KOPT-K1 (cell line): ENCODE results near the gene FKBP8.
"Not testable (repeated sequence)": the region's sequence is repeated elsewhere in the genome, so short reads cannot be mapped to it uniquely, and the experiment has no call there.

Experiments used
- H3K27ac ChIP-seq: fragments of 200-600 bp; sonication (generic); 2 replicates; pipeline ENCODE4 v1.5.1; 2016; ENCODE audit warnings: antibody characterized with exemption, mild to moderate bottlenecking, low read depth, low read length; ENCODE audit not compliant: poor library complexity, severe bottlenecking
- H3K36me3 ChIP-seq: fragments of 200-600 bp; sonication (generic); 2 replicates; pipeline ENCODE4 v1.5.1; 2017; ENCODE audit warnings: antibody characterized with exemption, mild to moderate bottlenecking, low read length, moderate library complexity; ENCODE audit not compliant: insufficient read depth
- H3K9me3 ChIP-seq: fragments of 200-600 bp; sonication (generic); 2 replicates; pipeline ENCODE4 v1.5.1; 2017; ENCODE audit warnings: antibody characterized with exemption, low read length, mild to moderate bottlenecking; ENCODE audit not compliant: insufficient read depth, poor library complexity, severe bottlenecking

Gene FKBP8

GRCh38 chr19:18540200-18540599 lies 3.2 kb downstream of the FKBP8 start:
- not testable (repeated sequence) for H3K9me3 ChIP-seq, H3K27ac ChIP-seq
- peaks cover 64% of the 10 kb centered on the region for H3K36me3 ChIP-seq

- Histone ChIP-seq H3K36me3 (peaks cover 64% of the 10 kb centered on the region), H3K9me3 (no peaks in the 10 kb centered on the region), H3K27ac (no peak overlapping the region)
Measured at GRCh38 chr19:18539372-18539771, 4.0 kb downstream of the FKBP8 start.

GRCh38 chr19:18538115-18538514 lies 5.3 kb downstream of the FKBP8 start:
- Histone ChIP-seq H3K36me3 (peaks cover 68% of the 10 kb centered on the region), H3K27ac (no peak overlapping the region), H3K9me3 (no peaks in the 10 kb centered on the region)

GRCh38 chr19:18537431-18537830 lies 5.9 kb downstream of the FKBP8 start:
- peaks cover 75% of the 10 kb centered on the region for H3K36me3 ChIP-seq
- no peaks in the 10 kb centered on the region for H3K9me3 ChIP-seq
- no peak overlapping the region for H3K27ac ChIP-seq

- Histone ChIP-seq H3K36me3 (peaks cover 81% of the 10 kb centered on the region), H3K9me3 (no peaks in the 10 kb centered on the region), H3K27ac (no peak overlapping the region)
Measured at GRCh38 chr19:18536475-18536874, 6.9 kb downstream of the FKBP8 start.

- H3K9me3 ChIP-seq: no peaks in the 10 kb centered on the region
- no peak overlapping the region for H3K27ac ChIP-seq
- H3K36me3 ChIP-seq: peaks cover 51% of the 10 kb centered on the region
Measured at GRCh38 chr19:18533058-18533457, 10.3 kb downstream of the FKBP8 start.

- H3K36me3 ChIP-seq: peaks cover 44% of the 10 kb centered on the region
- H3K27ac ChIP-seq: no peak overlapping the region
- no peaks in the 10 kb centered on the region for H3K9me3 ChIP-seq
Measured at GRCh38 chr19:18532168-18532890, 11.0 kb downstream of the FKBP8 start.

- peaks cover 36% of the 10 kb centered on the region for H3K36me3 ChIP-seq
- H3K27ac ChIP-seq: no peak overlapping the region
- no peaks in the 10 kb centered on the region for H3K9me3 ChIP-seq
Measured at GRCh38 chr19:18531485-18531884, 11.9 kb downstream of the FKBP8 start.

- no peaks in the 10 kb centered on the region for H3K9me3 ChIP-seq
- H3K36me3 ChIP-seq: peaks cover 23% of the 10 kb centered on the region; the same call in 1 of the 2 replicates
- no peak overlapping the region for H3K27ac ChIP-seq
Measured at GRCh38 chr19:18529782-18530181, 13.6 kb downstream of the FKBP8 start.

GRCh38 chr19:18526316-18526715 lies 17.1 kb downstream of the FKBP8 start:
- no peak overlapping the region for H3K27ac ChIP-seq
- no peaks in the 10 kb centered on the region for H3K9me3 ChIP-seq
- H3K36me3 ChIP-seq: peaks cover 2% of the 10 kb centered on the region; the same call in 1 of the 2 replicates

- no peaks in the 10 kb centered on the region for H3K9me3 ChIP-seq
- H3K27ac ChIP-seq: no peak overlapping the region
- no peaks in the 10 kb centered on the region for H3K36me3 ChIP-seq
Measured at GRCh38 chr19:18523841-18524240, 19.5 kb downstream of the FKBP8 start.

- H3K36me3 ChIP-seq, H3K9me3 ChIP-seq: not testable (repeated sequence)
- H3K27ac ChIP-seq: peak overlapping the region; percentile 33
Measured at GRCh38 chr19:18522862-18523440, 20.4 kb downstream of the FKBP8 start.

- Histone ChIP-seq H3K27ac (peak overlapping the region; percentile 73), H3K9me3 (no peaks in the 10 kb centered on the region), H3K36me3 (no peaks in the 10 kb centered on the region)
Measured at GRCh38 chr19:18522124-18522861, 21.1 kb downstream of the FKBP8 start.

- Histone ChIP-seq H3K9me3 (no peaks in the 10 kb centered on the region), H3K36me3 (no peaks in the 10 kb centered on the region), H3K27ac (peak within 1 kb of the TSS; percentile 73)
Measured at GRCh38 chr19:18521692-18522123, 21.7 kb downstream of the FKBP8 start, which contains the start of gene ELL. Gene ELL (minus strand): TSS chr19:18522070. CDS start chr19:18522055, 15 bp downstream.
